IMR-90 (cell line): Measurements from ENCODE around the gene ATP6V1E1. TPM values are rescaled to one million over a fixed set of nuclear protein-coding genes. Genes with fewer than 3 reads are reported as not detected.

Experiments used
- ATAC-seq: fragments of 200-7000 bp; cut with Tn5 transposase; 2 replicates; pipeline ENCODE4 v1.9.1; 2020; ENCODE audit warnings: low read depth, mild to moderate bottlenecking, moderate library complexity
- BruUV-seq: library from RNA; stranded (reverse); fragments of 400-500 nt; replicated peaks from 2 replicates; lab custom pipeline; 2021; lab: Mats Ljungman, UMichigan
- CTCF ChIA-PET: fragments of 300-600 bp; formaldehyde crosslinking; extraction: SDS; loops from one replicate; lab custom pipeline; 2021; ENCODE audit warnings: antibody characterized with exemption; lab: Yijun Ruan, JAX
- POLR2A ChIA-PET: fragments of 300-600 bp; sonication (Branson Sonifier 250); formaldehyde crosslinking; loops from one replicate; lab custom pipeline; 2022; ENCODE audit warnings: antibody characterized with exemption; ENCODE audit not compliant: unreplicated experiment; lab: Charles Lee
- DNase-seq: peaks from one replicate; pipeline ENCODE4 v3.0.0; 2013
- H2AFZ ChIP-seq: replicated peaks from 2 replicates; pipeline ENCODE3; 2013; ENCODE audit warnings: low read length, mild to moderate bottlenecking; ENCODE audit not compliant: poor library complexity
- H2AK5ac ChIP-seq: 2 replicates; pipeline ENCODE4 v1.6.1; 2013; ENCODE audit warnings: low read depth, low read length, inconsistent platforms
- H2AK9ac ChIP-seq: replicated peaks from 2 replicates; pipeline ENCODE3; 2013; ENCODE audit warnings: mild to moderate bottlenecking, low read depth, low read length, moderate library complexity; ENCODE audit not compliant: poor library complexity
- H2BK120ac ChIP-seq: 2 replicates; pipeline ENCODE4 v1.6.1; 2013; ENCODE audit warnings: low read depth, low read length, inconsistent platforms
- H2BK15ac ChIP-seq: 3 replicates; pipeline ENCODE4 v1.6.1; 2013; ENCODE audit warnings: low read depth, low read length, inconsistent platforms
- H2BK20ac ChIP-seq: 2 replicates; pipeline ENCODE4 v1.6.1; 2013; ENCODE audit warnings: low read depth, mild to moderate bottlenecking, inconsistent platforms, low read length, moderate library complexity
- H2BK5ac ChIP-seq: 2 replicates; pipeline ENCODE4 v1.6.1; 2013; ENCODE audit warnings: mild to moderate bottlenecking, low read depth, low read length, inconsistent platforms; ENCODE audit not compliant: poor library complexity, severe bottlenecking
- H3K14ac ChIP-seq: replicated peaks from 2 replicates; pipeline ENCODE4 v1.6.1; 2013; ENCODE audit warnings: low read depth, low read length, inconsistent platforms
- H3K18ac ChIP-seq: 2 replicates; pipeline ENCODE4 v1.6.1; 2013; ENCODE audit warnings: low read depth, low read length, control low read depth
- H3K23ac ChIP-seq: 2 replicates; pipeline ENCODE4 v1.6.1; 2013; ENCODE audit warnings: low read depth, low read length, inconsistent platforms
- H3K27ac ChIP-seq: 2 replicates; pipeline ENCODE4 v1.5.1; 2013; ENCODE audit warnings: mild to moderate bottlenecking, control low read depth, low read length; ENCODE audit not compliant: insufficient read depth
- H3K27me3 ChIP-seq: 2 replicates; pipeline ENCODE4 v1.6.1; 2013; ENCODE audit warnings: low read length; ENCODE audit not compliant: control insufficient read depth, insufficient read depth
- H3K36me3 ChIP-seq: 2 replicates; pipeline ENCODE4 v1.6.1; 2013; ENCODE audit warnings: low read length, mixed read lengths; ENCODE audit not compliant: control insufficient read depth, insufficient read depth
- H3K4ac ChIP-seq: 2 replicates; pipeline ENCODE4 v1.6.1; 2013; ENCODE audit warnings: low read depth, low read length, inconsistent platforms
- H3K4me1 ChIP-seq: 2 replicates; pipeline ENCODE4 v1.6.1; 2013; ENCODE audit warnings: low read length, mixed read lengths; ENCODE audit not compliant: control insufficient read depth, insufficient read depth
- H3K4me2 ChIP-seq: 2 replicates; pipeline ENCODE4 v1.6.1; 2013; ENCODE audit warnings: low read depth, mild to moderate bottlenecking, control low read depth, low read length, moderate library complexity
- H3K4me3 ChIP-seq: 2 replicates; pipeline ENCODE4 v1.5.1; 2013; ENCODE audit warnings: low read depth, mild to moderate bottlenecking, control low read depth, low read length, moderate library complexity; ENCODE audit not compliant: insufficient read depth
- H3K56ac ChIP-seq: 2 replicates; pipeline ENCODE4 v1.6.1; 2013; ENCODE audit warnings: low read length, inconsistent platforms; ENCODE audit not compliant: insufficient read depth; ENCODE audit errors: extremely low read depth
- H3K79me1 ChIP-seq, 2 experiments: 2 replicates each; pipeline ENCODE4 v1.6.1; 2013; ENCODE audit warnings: low read length in 2 of 2, inconsistent platforms in 1 of 2, low read depth in 1 of 2
- H3K9ac ChIP-seq: 2 replicates; pipeline ENCODE4 v1.6.1; 2013; ENCODE audit warnings: low read depth, low read length, control low read depth
- H3K9me1 ChIP-seq: 2 replicates; pipeline ENCODE4 v1.6.1; 2013; ENCODE audit warnings: low read length, inconsistent platforms; ENCODE audit not compliant: insufficient read depth
- H3K9me3 ChIP-seq: 2 replicates; pipeline ENCODE4 v1.6.1; 2013; ENCODE audit warnings: low read length; ENCODE audit not compliant: control insufficient read depth, insufficient read depth
- H4K20me1 ChIP-seq: 2 replicates; pipeline ENCODE4 v1.6.1; 2013; ENCODE audit warnings: low read length, inconsistent platforms; ENCODE audit not compliant: insufficient read depth
- H4K5ac ChIP-seq: 2 replicates; pipeline ENCODE4 v1.6.1; 2013; ENCODE audit warnings: mild to moderate bottlenecking, low read depth, low read length, control low read depth
- H4K8ac ChIP-seq, 2 experiments: 2 replicates each; pipeline ENCODE4 v1.6.1; 2013; ENCODE audit warnings: low read depth in 2 of 2, low read length in 2 of 2, control low read depth in 1 of 2, inconsistent platforms in 1 of 2
- H4K91ac ChIP-seq: 2 replicates; pipeline ENCODE4 v1.6.1; 2013; ENCODE audit warnings: low read depth, low read length, inconsistent platforms; ENCODE audit not compliant: insufficient read depth
- BHLHE40 ChIP-seq: fragments of 150-350 bp; IDR thresholded peaks from 2 replicates; pipeline ENCODE4 v1.6.1; 2016; ENCODE audit warnings: mild to moderate bottlenecking, low read depth, low read length
- CEBPB ChIP-seq: IDR thresholded peaks from 2 replicates; pipeline ENCODE4 v1.6.1; 2012; ENCODE audit warnings: low read depth, low read length, improper control_type of control experiment
- CHD1 ChIP-seq: IDR thresholded peaks from 2 replicates; pipeline ENCODE4 v1.6.1; 2012; ENCODE audit warnings: low read depth, low read length, improper control_type of control experiment
- FOS ChIP-seq: fragments of 150-350 bp; IDR thresholded peaks from 2 replicates; pipeline ENCODE4 v1.6.1; 2016; ENCODE audit warnings: low read depth, low read length
- MAFK ChIP-seq: IDR thresholded peaks from 2 replicates; pipeline ENCODE4 v1.6.1; 2012; ENCODE audit warnings: low read depth, low read length, improper control_type of control experiment
- MAZ ChIP-seq: IDR thresholded peaks from 2 replicates; pipeline ENCODE4 v1.6.1; 2012; ENCODE audit warnings: low read depth, mild to moderate bottlenecking, low read length, improper control_type of control experiment, moderate library complexity, borderline replicate concordance
- MXI1 ChIP-seq: IDR thresholded peaks from 2 replicates; pipeline ENCODE4 v1.6.1; 2012; ENCODE audit warnings: low read depth, mild to moderate bottlenecking, low read length, moderate library complexity, borderline replicate concordance
- NFE2L2 ChIP-seq: fragments of 150-350 bp; IDR thresholded peaks from 2 replicates; pipeline ENCODE4 v1.6.1; 2016; ENCODE audit warnings: low read depth, mild to moderate bottlenecking, low read length
- POLR2A ChIP-seq: IDR thresholded peaks from 2 replicates; pipeline ENCODE4 v1.6.1; 2012; ENCODE audit warnings: mild to moderate bottlenecking, low read depth, low read length
- RAD21 ChIP-seq: IDR thresholded peaks from 2 replicates; pipeline ENCODE4 v1.6.1; 2012; ENCODE audit warnings: low read length, improper control_type of control experiment
- RCOR1 ChIP-seq: IDR thresholded peaks from 2 replicates; pipeline ENCODE4 v1.6.1; 2012; ENCODE audit warnings: mild to moderate bottlenecking, low read length, improper control_type of control experiment; ENCODE audit not compliant: insufficient replicate concordance
- RFX5 ChIP-seq: IDR thresholded peaks from 2 replicates; pipeline ENCODE4 v1.8.0; 2012; ENCODE audit warnings: low read depth, mild to moderate bottlenecking, low read length, moderate library complexity
- SMC3 ChIP-seq: fragments of 150-350 bp; IDR thresholded peaks from 2 replicates; pipeline ENCODE4 v1.6.1; 2016; ENCODE audit warnings: low read depth, mild to moderate bottlenecking, antibody characterized with exemption, low read length, moderate library complexity
- WGBS, 2 experiments: methylation state at CpG; one replicate each; pipeline versions ENCODE4 v1.1.5 to v1.1.7; 2013; ENCODE audit warnings: missing lambda C conversion rate in 2 of 2; ENCODE audit not compliant: insufficient read length in 1 of 2; ENCODE audit errors: extremely low coverage in 2 of 2; 5-methylcytosine and 5-hydroxymethylcytosine counted together
- dilution Hi-C: fragments of 300-500 bp; cut with HindIII; formaldehyde crosslinking; loops from one replicate; pipeline ENCODE4 v1.14.3; 2018; ENCODE audit warnings: low sequenced_read_pairs; ENCODE audit not compliant: unreplicated experiment
- in situ Hi-C: fragments of 300-500 bp; cut with MboI; formaldehyde crosslinking; loops from 3 replicates; pipeline ENCODE4 v1.14.3; 2019; ENCODE audit warnings: low sequenced_read_pairs, inconsistent platforms, mixed read lengths
- intact Hi-C: fragments of 100-400 bp; cut with micrococcal nuclease; formaldehyde crosslinking; loops from 2 replicates; pipeline ENCODE4 v1.10.0; 2022
- polyA plus RNA-seq, 3 experiments: library from polyadenylated mRNA; depleted of rRNA; stranded (reverse); fragments of >200 nt; gene quantifications; 2 replicates each; pipeline ENCODE4 v1.2.3, GENCODE V29; 2012; ENCODE audit warnings: low replicate concordance in 1 of 3
- total RNA-seq: library from RNA; depleted of rRNA; stranded (reverse); fragments of >200 nt; gene quantifications from 2 replicates; pipeline ENCODE4 v1.2.3, GENCODE V29; 2012
- TF ChIP-seq, protein P1 (sequence below): conservative IDR thresholded peaks from 2 replicates; pipeline ENCODE4 v1.5.1; 2012; ENCODE audit warnings: mild to moderate bottlenecking, low read depth, low read length, improper control_type of control experiment
- TF ChIP-seq, protein P2 (sequence below): fragments of 150-350 bp; IDR thresholded peaks from 2 replicates; pipeline ENCODE4 v1.6.1; 2017; ENCODE audit warnings: mild to moderate bottlenecking, antibody characterized with exemption, low read length, low read depth
- TF ChIP-seq, protein P3 (sequence below): fragments of 150-350 bp; IDR thresholded peaks from 2 replicates; pipeline ENCODE4 v1.6.1; 2016; ENCODE audit warnings: low read depth, mild to moderate bottlenecking, low read length, moderate library complexity, borderline replicate concordance

Gene ATP6V1E1
- total and polyA plus RNA-seq, 2 of the 4 experiments (the other 2 are of a cell fraction) = 144 to 148 TPM

DNA sequence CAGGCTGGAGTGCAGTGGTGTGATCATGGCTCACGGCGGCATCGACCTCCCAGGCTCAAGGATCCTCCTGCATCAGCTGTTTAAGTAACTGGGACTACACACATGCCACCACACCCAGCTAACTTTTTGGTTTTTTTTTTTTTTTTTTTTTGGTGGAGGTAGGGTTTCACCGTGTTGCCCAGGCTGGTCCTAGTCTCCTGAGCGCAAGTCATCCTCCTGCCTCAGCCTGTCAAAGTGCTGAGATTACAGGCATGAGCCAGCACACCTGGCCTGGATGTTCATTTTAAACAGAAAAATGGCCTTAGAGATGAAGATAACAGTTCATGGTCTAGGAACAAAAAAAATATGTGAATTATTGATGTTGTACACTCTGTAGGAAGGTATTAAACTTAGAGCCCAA lies 78.9 kb downstream of the ATP6V1E1 start:
- Histone ChIP-seq H3K18ac (no peak overlapping the region), H3K23ac (no peak overlapping the region), H3K14ac (no peak overlapping the region), H3K27me3 (peaks cover 8% of the 10 kb centered on the region), H3K4me3 (no peak overlapping the region), H2BK15ac (no peak overlapping the region), H4K20me1 (no peaks in the 10 kb centered on the region), H2AFZ (no peak overlapping the region), H3K4me1 (no peaks in the 10 kb centered on the region), H3K4ac (no peak overlapping the region), H2BK20ac (no peak overlapping the region), H2BK5ac (no peak overlapping the region), H4K5ac (no peak overlapping the region), H2AK9ac (no peak overlapping the region), H3K36me3 (no peaks in the 10 kb centered on the region), H3K9ac (no peak overlapping the region), H3K4me2 (no peak overlapping the region), H4K91ac (no peak overlapping the region), H3K56ac (no peak overlapping the region), H3K79me1 (no peaks in the 10 kb centered on the region), H2AK5ac (no peak overlapping the region), H4K8ac (no peak overlapping the region), H3K9me1 (no peaks in the 10 kb centered on the region), H3K9me3 (no peaks in the 10 kb centered on the region), H3K27ac (no peak overlapping the region), H2BK120ac (no peak overlapping the region)
- POLR2A ChIA-PET = no interaction called here
- DNase-seq (no peak), ATAC-seq (no peak)
- BruUV-seq = no TSS peak
- CTCF ChIA-PET = no interaction called here
- in situ Hi-C loops (loop anchor here (25.0 kb wide), 1 partner anchor 513 kb away; no protein-coding TSS in a partner anchor), dilution Hi-C loops (no loop called here), intact Hi-C loops (loop anchor here (10.0 kb wide), 2 partner anchors 235 to 525 kb away; partner anchors contain the start of gene PEX26)
- TF ChIP-seq MAFK = no peak
- TF ChIP-seq RAD21 = no peak
- no peak for TF ChIP-seq MXI1
- no peak for TF ChIP-seq SMC3
- TF ChIP-seq, protein P1, sequence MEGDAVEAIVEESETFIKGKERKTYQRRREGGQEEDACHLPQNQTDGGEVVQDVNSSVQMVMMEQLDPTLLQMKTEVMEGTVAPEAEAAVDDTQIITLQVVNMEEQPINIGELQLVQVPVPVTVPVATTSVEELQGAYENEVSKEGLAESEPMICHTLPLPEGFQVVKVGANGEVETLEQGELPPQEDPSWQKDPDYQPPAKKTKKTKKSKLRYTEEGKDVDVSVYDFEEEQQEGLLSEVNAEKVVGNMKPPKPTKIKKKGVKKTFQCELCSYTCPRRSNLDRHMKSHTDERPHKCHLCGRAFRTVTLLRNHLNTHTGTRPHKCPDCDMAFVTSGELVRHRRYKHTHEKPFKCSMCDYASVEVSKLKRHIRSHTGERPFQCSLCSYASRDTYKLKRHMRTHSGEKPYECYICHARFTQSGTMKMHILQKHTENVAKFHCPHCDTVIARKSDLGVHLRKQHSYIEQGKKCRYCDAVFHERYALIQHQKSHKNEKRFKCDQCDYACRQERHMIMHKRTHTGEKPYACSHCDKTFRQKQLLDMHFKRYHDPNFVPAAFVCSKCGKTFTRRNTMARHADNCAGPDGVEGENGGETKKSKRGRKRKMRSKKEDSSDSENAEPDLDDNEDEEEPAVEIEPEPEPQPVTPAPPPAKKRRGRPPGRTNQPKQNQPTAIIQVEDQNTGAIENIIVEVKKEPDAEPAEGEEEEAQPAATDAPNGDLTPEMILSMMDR = no peak
- TF ChIP-seq CEBPB = no peak
- TF ChIP-seq BHLHE40 = no peak
- TF ChIP-seq, protein P2, sequence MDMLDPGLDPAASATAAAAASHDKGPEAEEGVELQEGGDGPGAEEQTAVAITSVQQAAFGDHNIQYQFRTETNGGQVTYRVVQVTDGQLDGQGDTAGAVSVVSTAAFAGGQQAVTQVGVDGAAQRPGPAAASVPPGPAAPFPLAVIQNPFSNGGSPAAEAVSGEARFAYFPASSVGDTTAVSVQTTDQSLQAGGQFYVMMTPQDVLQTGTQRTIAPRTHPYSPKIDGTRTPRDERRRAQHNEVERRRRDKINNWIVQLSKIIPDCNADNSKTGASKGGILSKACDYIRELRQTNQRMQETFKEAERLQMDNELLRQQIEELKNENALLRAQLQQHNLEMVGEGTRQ = no peak
- TF ChIP-seq NFE2L2 = no peak
- TF ChIP-seq, protein P3, sequence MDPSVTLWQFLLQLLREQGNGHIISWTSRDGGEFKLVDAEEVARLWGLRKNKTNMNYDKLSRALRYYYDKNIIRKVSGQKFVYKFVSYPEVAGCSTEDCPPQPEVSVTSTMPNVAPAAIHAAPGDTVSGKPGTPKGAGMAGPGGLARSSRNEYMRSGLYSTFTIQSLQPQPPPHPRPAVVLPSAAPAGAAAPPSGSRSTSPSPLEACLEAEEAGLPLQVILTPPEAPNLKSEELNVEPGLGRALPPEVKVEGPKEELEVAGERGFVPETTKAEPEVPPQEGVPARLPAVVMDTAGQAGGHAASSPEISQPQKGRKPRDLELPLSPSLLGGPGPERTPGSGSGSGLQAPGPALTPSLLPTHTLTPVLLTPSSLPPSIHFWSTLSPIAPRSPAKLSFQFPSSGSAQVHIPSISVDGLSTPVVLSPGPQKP = no peak
- TF ChIP-seq MAZ = no peak
- TF ChIP-seq CHD1 = no peak
- no peak for TF ChIP-seq FOS
- no peak for TF ChIP-seq RFX5
- no peak for TF ChIP-seq POLR2A
- no peak for TF ChIP-seq RCOR1
- WGBS, 2 experiments = 93% methylated on average over 2 of the region's 5 CpGs; no CpG with 5 or more reads in 1 of the 2 experiments
